ENCODE data around the gene THBD.

DNA sequence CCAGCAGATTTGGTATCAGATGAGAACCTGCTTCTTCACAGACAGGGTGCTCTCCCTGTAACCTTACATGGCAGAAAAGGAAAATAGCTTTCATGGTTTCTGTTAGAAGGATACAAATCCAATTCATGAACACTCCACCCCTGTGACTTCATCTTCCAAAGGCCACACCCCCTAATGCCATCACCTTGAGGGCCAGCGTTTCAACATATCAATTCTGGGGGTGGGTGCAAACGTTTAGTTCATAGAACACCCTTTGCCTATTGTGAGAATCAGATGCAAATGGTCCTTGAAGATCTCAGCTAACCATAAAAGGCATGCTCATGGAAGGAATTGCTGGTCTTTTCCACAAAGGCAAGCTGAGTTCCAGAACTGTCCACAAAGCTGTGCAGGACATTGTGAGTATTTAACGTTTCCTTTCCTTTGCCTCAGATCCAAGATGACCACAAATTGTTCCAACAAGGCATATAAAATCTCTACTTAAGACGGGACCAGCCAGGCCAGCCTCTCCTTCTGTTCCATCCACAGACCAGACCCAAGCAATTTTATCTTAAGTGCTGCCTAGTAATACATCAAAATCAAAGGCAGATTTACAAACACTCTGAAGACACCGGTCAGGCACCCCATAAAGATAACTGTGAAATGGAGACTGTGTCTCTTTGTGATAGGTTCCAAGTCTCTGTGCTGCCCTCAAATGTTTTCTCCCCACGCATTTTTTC lies 49.1 kb downstream of the THBD start:
- no peak for TF ChIP-seq POLR2A (IDR thresholded peaks at IDR 0.05)
- TF ChIP-seq, protein P1, sequence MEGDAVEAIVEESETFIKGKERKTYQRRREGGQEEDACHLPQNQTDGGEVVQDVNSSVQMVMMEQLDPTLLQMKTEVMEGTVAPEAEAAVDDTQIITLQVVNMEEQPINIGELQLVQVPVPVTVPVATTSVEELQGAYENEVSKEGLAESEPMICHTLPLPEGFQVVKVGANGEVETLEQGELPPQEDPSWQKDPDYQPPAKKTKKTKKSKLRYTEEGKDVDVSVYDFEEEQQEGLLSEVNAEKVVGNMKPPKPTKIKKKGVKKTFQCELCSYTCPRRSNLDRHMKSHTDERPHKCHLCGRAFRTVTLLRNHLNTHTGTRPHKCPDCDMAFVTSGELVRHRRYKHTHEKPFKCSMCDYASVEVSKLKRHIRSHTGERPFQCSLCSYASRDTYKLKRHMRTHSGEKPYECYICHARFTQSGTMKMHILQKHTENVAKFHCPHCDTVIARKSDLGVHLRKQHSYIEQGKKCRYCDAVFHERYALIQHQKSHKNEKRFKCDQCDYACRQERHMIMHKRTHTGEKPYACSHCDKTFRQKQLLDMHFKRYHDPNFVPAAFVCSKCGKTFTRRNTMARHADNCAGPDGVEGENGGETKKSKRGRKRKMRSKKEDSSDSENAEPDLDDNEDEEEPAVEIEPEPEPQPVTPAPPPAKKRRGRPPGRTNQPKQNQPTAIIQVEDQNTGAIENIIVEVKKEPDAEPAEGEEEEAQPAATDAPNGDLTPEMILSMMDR (IDR thresholded peaks at IDR 0.05), result no peak

Measured in prostate gland (tissue), 2 donors.